Fibroblast of peridontal ligament (primary cell): ENCODE measurements around the gene ID1.
A peak's percentile ranks its signal among the peaks of the same experiment; 100 is the strongest.
"Not testable (repeated sequence)": the region's sequence is repeated elsewhere in the genome, so short reads cannot be mapped to it uniquely, and the experiment has no call there.

Experiments used
- DNase-seq: peaks from one replicate; pipeline ENCODE4 v3.0.0-alpha.2; 2010; ENCODE audit errors: extremely low read depth

Gene ID1

GRCh38 chr20:31602431-31602778 lies 2.7 kb upstream of the ID1 start:
- no peak for DNase-seq

GRCh38 chr20:31602779-31603441 lies 2.2 kb upstream of the ID1 start:
- no peak for DNase-seq

GRCh38 chr20:31603822-31604566 lies 1.1 kb upstream of the ID1 start:
- DNase-seq: peak; percentile 86

GRCh38 chr20:31604567-31605030 lies 490 bp upstream of the ID1 start:
- DNase-seq: no peak

GRCh38 chr20:31605902-31606803 lies 1.1 kb downstream of the ID1 start:
- DNase-seq: no peak

- DNase-seq: no peak
Observed at GRCh38 chr20:31606804-31607639, 1.9 kb downstream of the ID1 start.

GRCh38 chr20:31607640-31608250 lies 2.7 kb downstream of the ID1 start:
- no peak for DNase-seq

GRCh38 chr20:31608251-31608945 lies 3.3 kb downstream of the ID1 start:
- no peak for DNase-seq

GRCh38 chr20:31612271-31612640 lies 7.2 kb downstream of the ID1 start:
- DNase-seq: not testable (repeated sequence)

- no peak for DNase-seq
Observed at GRCh38 chr20:31615416-31615815, 10.3 kb downstream of the ID1 start.

GRCh38 chr20:31617432-31618104 lies 12.5 kb downstream of the ID1 start:
- no peak for DNase-seq

- no peak for DNase-seq
Observed at GRCh38 chr20:31620246-31620645, 15.2 kb downstream of the ID1 start.

GRCh38 chr20:31623123-31623505 lies 18.0 kb downstream of the ID1 start:
- not testable (repeated sequence) for DNase-seq

- DNase-seq: not testable (repeated sequence)
Observed at GRCh38 chr20:31626534-31626933, 21.4 kb downstream of the ID1 start.

GRCh38 chr20:31628057-31628456 lies 23.0 kb downstream of the ID1 start:
- DNase-seq: not testable (repeated sequence)

GRCh38 chr20:31630187-31630790 lies 25.2 kb downstream of the ID1 start:
- DNase-seq: no peak

- DNase-seq: no peak
Observed at GRCh38 chr20:31632548-31633338, 27.7 kb downstream of the ID1 start.

- no peak for DNase-seq
Observed at GRCh38 chr20:31633339-31633914, 28.3 kb downstream of the ID1 start.
